Loucy (cell line): ENCODE results near the gene HOXA7.

Source experiments
- CTCF ChIP-seq: fragments of 200-600 bp; sonication (generic); conservative IDR thresholded peaks from 2 replicates; pipeline ENCODE4 v1.5.1; 2014; ENCODE audit warnings: mild to moderate bottlenecking, antibody characterized with exemption, low read length
- EZH2phosphoT487 ChIP-seq: fragments of 200-600 bp; IDR thresholded peaks from 2 replicates; pipeline ENCODE4 v1.6.1; 2018; ENCODE audit warnings: antibody characterized with exemption, mild to moderate bottlenecking, moderate library complexity, borderline replicate concordance

- no peak for TF ChIP-seq CTCF
- TF ChIP-seq EZH2phosphoT487: no peak; the same call in none of the 2 replicates
Measured at GRCh38 chr7:27165089-27165995, 8.9 kb upstream of the HOXA7 start, which contains the start of gene HOXA9.
